ENCODE results near the gene MICU2. TPM values are rescaled to one million over a fixed set of nuclear protein-coding genes. Genes with fewer than 3 reads are reported as not detected.

The MICU2 gene
- total and polyA plus RNA-seq, 2 experiments from 2014 or later: 51.0 to 122 TPM

DNA sequence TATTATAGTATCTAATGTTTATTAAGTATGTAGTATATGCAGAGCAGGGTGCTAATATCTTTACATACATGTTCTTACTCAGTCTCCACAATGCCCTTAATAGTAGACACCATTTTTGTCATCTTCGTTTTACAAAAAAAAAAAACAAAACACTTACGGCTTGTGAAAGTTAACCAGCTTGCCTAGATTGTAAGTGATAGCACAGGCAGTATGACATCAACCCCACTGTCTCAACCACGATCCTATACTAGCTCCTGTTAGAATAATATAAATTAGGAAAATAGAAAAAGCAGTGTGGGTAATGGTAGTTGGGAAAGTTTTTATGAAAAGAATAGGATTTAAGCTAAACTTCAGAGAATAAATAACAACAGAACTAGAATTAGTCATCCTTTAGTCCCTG lies 34.3 kb downstream of the MICU2 start:
- Histone ChIP-seq H3K36me3 (ENCODE audit: insufficient read depth) (no peaks in the 10 kb centered on the region), H3K9me2 (ENCODE audit: insufficient read depth) (no peaks in the 10 kb centered on the region), H3K4me3 (no peak overlapping the region), H3K4me1 (ENCODE audit: insufficient read depth) (peaks cover 8% of the 10 kb centered on the region), H2AFZ (no peak overlapping the region), H3K27ac (ENCODE audit: low read depth) (no peak overlapping the region), H4K20me1 (replicated peaks; ENCODE audit: insufficient read depth) (0 out of 2 replicates have a peak, but pooled peaks cover 7% of the 10 kb centered on the region), H3F3A (replicated peaks; ENCODE audit: low read depth) (no peaks in the 10 kb centered on the region), H3K79me2 (replicated peaks; ENCODE audit: insufficient read depth) (peaks cover 20% of the 10 kb centered on the region), H3K27me3 (ENCODE audit: insufficient read depth) (no peaks in the 10 kb centered on the region), H3K4me2 (no peak overlapping the region)
- Mint-ChIP-seq H3K9me3 (no peaks in the 10 kb centered on the region), H3K36me3 (ENCODE audit: low read depth) (peaks cover 6% of the 10 kb centered on the region; the same call in 2 of the 3 replicates), H3K4me1 (peaks cover 15% of the 10 kb centered on the region), H3K4me3 (no peak overlapping the region), H3K27ac (no peak overlapping the region), H3K27me3 (ENCODE audit: insufficient read depth, low read depth, poor library complexity) (no peaks in the 10 kb centered on the region)
- ATAC-seq: no peak
- no peak for TF ChIP-seq EZH2 (IDR thresholded peaks at IDR 0.05; ENCODE audit: low read depth, unreplicated experiment)
- TF ChIP-seq POLR2AphosphoS5 (IDR thresholded peaks at IDR 0.05; ENCODE audit: low read depth): no peak
- TF ChIP-seq ETS1 (IDR thresholded peaks at IDR 0.05): no peak
- TF ChIP-seq JUNB (IDR thresholded peaks at IDR 0.05; ENCODE audit: unreplicated experiment): no peak
- TF ChIP-seq, protein P1, sequence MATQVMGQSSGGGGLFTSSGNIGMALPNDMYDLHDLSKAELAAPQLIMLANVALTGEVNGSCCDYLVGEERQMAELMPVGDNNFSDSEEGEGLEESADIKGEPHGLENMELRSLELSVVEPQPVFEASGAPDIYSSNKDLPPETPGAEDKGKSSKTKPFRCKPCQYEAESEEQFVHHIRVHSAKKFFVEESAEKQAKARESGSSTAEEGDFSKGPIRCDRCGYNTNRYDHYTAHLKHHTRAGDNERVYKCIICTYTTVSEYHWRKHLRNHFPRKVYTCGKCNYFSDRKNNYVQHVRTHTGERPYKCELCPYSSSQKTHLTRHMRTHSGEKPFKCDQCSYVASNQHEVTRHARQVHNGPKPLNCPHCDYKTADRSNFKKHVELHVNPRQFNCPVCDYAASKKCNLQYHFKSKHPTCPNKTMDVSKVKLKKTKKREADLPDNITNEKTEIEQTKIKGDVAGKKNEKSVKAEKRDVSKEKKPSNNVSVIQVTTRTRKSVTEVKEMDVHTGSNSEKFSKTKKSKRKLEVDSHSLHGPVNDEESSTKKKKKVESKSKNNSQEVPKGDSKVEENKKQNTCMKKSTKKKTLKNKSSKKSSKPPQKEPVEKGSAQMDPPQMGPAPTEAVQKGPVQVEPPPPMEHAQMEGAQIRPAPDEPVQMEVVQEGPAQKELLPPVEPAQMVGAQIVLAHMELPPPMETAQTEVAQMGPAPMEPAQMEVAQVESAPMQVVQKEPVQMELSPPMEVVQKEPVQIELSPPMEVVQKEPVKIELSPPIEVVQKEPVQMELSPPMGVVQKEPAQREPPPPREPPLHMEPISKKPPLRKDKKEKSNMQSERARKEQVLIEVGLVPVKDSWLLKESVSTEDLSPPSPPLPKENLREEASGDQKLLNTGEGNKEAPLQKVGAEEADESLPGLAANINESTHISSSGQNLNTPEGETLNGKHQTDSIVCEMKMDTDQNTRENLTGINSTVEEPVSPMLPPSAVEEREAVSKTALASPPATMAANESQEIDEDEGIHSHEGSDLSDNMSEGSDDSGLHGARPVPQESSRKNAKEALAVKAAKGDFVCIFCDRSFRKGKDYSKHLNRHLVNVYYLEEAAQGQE (IDR thresholded peaks at IDR 0.05; ENCODE audit: unreplicated experiment): no peak
- no peak for TF ChIP-seq CREB1 (CRISPR knock-in tag; IDR thresholded peaks at IDR 0.05; ENCODE audit: low read depth)
- TF ChIP-seq ZNF462 (CRISPR knock-in tag; IDR thresholded peaks at IDR 0.05): no peak
- no peak for TF ChIP-seq STAT1 (IDR thresholded peaks at IDR 0.05; ENCODE audit: unreplicated experiment)
- no peak for TF ChIP-seq NANOG (IDR thresholded peaks at IDR 0.05; ENCODE audit: borderline replicate concordance)
- no peak for TF ChIP-seq EZH2phosphoT487 (IDR thresholded peaks at IDR 0.05; ENCODE audit: unreplicated experiment)
- TF ChIP-seq ZNF114 (CRISPR knock-in tag; IDR thresholded peaks at IDR 0.05): no peak
- TF ChIP-seq, protein P2, sequence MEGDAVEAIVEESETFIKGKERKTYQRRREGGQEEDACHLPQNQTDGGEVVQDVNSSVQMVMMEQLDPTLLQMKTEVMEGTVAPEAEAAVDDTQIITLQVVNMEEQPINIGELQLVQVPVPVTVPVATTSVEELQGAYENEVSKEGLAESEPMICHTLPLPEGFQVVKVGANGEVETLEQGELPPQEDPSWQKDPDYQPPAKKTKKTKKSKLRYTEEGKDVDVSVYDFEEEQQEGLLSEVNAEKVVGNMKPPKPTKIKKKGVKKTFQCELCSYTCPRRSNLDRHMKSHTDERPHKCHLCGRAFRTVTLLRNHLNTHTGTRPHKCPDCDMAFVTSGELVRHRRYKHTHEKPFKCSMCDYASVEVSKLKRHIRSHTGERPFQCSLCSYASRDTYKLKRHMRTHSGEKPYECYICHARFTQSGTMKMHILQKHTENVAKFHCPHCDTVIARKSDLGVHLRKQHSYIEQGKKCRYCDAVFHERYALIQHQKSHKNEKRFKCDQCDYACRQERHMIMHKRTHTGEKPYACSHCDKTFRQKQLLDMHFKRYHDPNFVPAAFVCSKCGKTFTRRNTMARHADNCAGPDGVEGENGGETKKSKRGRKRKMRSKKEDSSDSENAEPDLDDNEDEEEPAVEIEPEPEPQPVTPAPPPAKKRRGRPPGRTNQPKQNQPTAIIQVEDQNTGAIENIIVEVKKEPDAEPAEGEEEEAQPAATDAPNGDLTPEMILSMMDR (conservative IDR thresholded peaks at IDR 0.05; ENCODE audit: low read depth in 2 of 2): no peak
- no peak for TF ChIP-seq ZNF331 (CRISPR knock-in tag; IDR thresholded peaks at IDR 0.05; ENCODE audit: low read depth)
- no peak for DNase-seq (ENCODE audit: low spot score)

All from GM23338 (cell line).